GM19043 (cell line): ENCODE data around the gene GNS.

Experiments used
- ATAC-seq: cut with Tn5 transposase; IDR thresholded peaks from one replicate; pipeline ENCODE4 v1.9.1; 2021; ENCODE audit warnings: low read depth; ENCODE audit not compliant: unreplicated experiment

GNS gene

DNA sequence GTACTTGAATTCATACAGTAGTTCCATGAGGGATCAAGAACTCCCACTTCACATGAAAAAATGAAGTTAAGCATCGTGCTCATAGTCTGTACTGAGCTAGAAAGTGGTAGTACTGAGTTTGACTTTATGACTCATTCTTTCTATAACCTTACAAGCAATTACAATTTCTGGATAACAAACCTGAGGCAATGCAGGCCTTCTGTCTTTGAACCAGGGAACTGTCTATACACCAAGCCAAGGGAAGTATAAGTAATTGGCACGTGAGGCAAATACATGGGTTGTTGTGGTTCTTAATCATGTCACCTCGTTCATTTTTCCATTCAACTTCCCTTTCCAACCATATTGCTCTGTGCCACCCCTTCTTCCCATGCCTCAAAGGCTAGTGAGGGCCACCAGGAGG, 16.8 kb downstream of the GNS start:
- no peak for ATAC-seq

DNA sequence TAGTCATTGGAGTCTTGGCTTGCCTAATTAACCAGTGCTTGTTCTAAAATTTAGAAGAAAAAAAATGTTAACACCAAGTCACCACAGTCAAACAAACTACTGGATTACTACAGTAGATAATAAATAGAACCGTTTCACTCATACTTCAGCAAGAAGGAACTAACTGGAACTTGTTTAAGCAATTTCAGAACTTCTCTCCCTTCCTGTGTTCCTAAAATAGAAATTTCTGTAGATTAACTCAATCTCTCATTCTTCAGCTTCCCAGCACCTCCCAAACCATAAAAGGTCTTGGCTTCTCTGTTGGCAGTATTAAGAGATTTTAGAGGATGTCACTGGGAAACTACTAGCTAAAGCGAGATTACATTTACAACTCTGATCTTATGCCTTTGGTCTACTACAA, 18.6 kb downstream of the GNS start:
- no peak for ATAC-seq

DNA sequence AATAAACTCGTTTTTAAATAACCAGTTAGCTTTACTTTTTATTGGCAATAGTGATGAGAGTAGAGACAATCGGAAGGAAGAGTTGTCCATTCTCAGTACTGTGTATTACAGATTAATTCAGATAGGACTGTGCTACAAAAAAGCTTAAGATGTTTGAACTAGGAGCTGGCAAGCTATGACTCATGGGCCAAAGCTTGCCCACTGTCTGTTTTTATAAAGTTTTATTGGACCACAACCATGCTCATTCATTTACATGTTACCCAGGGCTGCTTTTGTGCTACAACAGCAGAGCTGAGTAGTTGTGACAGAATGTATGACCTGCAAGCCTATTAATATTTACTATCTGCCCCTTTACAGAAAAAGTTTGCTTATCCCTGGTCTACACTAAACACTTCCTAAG, 19.4 kb downstream of the GNS start:
- ATAC-seq: no peak

DNA sequence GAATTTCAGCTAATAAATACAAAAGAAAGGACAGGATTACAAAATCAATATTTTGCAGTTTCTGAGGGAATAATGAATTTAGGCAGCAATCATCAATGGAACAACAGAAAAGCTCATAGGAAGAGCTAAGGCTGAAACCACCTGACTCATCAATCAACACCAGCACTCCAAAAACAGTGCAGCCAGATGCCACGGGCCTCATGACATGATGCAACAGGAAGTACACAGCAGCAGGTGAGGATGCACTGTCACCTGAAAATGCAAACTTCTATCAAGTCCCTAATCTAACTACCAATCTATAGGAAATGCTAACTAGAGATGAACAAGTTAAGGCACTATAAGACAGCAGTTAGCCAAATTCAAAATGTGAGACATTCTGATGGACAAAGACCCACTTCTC, 21.7 kb downstream of the GNS start:
- ATAC-seq: no peak

DNA sequence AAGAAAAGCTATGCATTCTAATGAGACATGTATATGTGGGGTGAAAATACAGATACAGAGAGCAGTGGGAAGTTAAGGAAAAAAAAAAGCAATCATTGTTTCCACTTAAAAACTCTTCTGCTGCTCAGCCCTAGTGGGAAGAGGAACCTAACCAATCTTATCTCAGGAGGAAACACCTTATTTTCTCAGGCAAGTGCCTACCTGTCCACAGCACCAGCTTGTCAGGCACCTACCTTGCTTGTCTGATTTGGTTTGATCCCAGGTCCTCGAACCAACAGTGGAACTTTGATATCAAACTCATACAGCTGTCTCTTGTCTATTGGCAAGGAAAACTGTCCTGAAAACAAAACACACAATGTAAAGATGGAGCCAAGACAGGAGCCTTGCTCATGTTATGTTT, 22.4 kb downstream of the GNS start:
- ATAC-seq: no peak

DNA sequence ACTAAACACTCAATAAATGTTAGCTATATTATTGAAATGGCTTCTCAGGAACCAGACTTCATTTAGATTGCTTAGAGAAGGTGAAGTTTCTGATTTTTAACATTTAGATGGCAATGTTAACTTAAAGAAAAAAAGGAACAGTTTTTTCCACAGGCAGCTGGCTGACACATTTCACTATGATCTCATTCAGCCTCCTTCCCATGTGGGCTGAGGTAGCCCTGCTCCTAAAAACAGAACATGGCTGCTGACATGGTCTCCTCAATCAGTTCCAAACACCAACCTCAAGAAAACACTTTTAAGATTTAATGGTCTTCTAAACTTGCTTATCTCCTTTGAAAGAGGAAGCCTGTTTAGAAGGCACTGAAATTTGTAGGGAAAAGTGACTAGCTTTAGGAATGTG, 23.8 kb downstream of the GNS start:
- ATAC-seq: no peak

DNA sequence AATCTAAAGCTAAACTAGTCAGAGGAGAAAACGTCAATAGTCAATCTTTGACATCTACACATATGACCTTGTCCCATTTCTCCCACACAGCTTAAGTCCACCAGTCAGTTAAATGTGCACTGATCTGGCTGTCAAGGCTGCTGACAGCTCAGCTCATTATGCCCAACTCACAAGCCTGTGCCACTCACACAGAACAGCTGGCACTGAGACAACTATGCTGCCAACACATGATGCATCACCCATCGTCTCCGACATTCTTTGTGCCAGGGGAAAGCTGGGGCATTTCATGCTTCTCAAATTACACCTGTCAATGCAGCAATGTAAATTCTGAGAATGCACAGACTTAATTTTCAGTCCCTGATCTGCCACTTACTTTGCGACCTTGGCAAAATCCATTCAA, 25.3 kb downstream of the GNS start:
- no peak for ATAC-seq

DNA sequence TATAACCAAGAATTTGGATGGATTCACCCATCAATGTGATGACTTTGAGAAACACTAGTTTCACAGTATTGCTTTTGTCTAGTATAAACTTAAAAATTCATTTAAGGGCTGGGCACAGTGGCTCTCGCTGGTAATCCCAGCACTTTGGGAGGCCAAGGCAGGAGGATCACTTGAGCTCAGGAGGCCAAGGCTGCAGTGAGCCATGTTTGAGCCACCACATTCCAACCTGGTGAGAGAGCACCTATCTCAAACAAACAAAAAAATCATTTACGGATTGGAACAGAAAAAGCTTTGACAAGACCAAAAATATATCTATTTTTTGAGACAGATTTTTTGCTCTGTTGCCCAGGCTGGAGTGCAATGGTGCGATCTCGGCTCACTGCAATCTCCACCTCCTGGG, 27.5 kb downstream of the GNS start:
- no peak for ATAC-seq

DNA sequence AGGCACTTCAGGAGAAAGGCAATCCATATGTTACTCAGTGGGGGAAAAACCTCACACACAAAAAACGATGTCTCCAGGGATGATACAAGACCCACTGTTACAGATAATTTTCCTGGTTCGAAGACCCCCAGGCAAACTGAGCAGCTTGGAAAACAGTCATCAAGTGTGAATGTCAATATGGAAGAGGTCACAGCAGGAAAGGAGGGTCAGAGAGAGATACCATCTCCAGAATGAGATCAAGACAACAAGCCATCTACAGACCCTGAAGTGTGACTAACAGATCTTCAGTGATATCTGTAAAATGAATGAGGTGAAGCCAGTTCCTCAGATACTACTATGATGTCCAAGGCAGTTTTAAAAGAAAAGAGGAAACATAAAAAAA, 28.6 kb downstream of the GNS start:
- ATAC-seq: no peak

DNA sequence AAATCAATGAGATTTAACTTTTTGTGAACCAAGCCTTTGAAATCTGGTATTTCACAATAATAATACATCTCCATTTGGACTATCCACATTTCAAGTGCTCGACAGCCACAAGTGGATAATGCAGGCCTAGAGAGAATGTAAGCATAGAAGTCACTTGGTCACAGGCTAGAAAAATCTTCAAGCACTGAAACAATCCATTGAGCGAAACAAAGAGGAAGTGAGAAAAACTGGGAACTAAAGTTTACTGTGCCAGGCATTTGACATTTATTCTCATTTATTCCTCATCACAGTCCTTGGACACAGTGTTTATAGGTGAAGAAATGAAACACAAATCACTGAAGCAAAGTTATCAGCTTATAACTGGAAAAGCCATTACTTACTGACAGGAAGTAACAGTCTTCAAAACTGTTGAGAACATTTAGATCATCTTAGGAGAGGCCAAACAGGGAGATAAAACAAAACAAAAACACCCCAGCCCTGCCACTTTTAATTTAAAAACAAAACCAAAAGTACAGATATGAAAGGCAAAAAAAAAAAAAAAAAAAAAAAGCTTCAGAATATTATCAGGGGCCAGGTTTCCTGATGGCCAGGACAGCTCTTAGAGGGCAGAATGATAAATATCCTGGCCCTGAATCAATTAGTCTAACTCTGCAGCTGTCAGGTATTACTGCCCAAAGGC, 29.2 kb downstream of the GNS start:
- peak; percentile 78 for ATAC-seq

DNA sequence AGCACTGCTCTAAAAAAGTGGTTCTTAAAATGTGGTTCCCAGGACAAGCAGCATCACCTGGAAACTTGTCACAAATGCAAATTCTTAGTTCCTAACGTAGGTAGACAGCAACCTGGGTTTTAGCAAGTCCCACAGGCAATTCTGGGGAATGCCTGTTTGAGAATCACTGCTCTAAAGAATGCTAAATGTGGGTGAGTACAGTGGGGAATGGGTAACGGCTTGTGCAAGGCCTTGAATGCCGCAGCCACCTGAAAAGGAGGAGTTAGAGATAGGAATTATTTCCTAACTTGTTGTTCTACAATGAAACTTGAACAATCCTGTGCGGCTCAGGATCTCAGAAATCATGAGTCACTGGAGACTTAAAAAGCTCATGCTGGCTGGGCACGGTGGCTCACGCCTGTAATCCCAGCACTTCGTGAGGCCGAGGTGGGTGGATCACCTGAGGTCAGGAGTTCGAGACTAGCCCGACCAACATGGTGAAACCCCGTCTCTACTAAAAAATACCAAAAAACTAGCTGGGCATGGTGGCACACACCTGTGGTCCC, 34.9 kb downstream of the GNS start:
- no peak for ATAC-seq

DNA sequence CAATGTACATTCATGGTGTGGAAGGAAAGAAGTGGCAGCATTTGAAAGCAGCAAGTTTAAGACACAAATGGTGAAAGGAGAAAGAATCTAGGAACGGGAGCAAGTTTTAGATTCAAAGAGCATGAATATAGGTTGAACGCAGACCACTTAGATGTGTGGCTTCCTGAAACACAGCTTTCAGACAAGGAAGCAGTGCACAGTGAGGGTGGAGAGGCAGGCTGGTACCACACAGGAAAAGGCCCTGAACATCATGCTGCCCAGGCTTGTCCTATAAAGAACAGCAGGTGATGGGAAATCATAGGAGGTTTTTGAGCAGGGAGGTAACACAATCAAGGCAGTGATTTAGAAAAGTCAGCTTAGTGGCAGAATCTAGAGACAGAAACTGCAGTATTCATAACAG, 35.6 kb downstream of the GNS start:
- ATAC-seq: no peak

DNA sequence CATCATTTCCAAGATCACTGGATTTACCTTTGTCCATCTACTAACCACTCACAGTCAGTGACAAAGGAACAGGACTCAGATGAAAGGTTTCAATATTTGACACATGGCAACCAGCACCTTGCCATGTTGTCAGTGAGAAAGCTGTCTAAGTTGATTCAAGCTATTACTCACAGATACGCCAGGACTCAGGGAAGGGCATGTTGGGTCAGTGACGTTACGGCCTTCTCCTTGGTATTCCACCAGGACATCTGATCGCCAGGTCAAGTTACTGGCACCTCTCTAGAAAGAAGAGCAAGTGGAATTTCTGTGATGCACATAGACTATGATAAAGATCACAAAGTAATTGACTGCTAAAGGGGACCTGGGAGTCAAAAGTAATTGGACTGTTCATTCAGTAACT, 36.4 kb downstream of the GNS start:
- no peak for ATAC-seq

DNA sequence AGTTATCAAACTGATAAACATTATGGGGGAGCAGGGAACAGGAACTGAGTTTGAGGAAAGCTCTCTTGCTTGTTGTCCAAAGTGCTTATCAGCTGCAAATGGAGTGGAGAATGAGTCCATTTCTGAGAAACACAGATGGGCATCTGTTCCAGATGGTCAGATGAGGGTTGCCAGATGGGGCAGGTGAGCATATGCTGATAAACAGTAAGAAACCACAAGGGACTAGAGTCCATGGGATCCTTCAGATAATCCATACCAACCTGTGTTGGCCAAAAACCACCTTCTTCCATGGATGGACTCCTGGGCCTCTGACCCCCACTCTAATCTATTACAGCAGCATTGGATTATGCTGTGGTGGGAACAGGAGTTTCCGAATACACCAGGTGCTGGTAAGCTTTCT, 38.3 kb downstream of the GNS start:
- ATAC-seq: no peak

DNA sequence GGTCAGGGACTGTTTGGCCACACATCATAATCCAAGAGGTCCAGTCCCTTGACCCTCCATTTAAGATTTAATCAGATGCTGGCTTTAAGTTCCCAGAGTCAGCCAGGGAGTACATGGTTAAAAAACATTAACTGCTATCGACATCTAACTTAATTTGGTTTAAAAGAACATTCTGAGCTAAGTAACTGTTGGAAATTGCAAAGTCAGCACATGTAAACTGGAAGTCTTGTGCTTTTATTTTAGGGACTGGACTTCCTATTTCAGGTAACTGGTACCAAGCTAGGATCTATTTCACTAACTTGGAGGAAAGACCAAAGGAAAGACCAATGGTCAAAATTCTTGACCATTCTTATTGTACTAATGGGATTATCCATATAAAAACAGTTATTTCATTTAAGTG, 40.6 kb downstream of the GNS start:
- ATAC-seq: no peak

DNA sequence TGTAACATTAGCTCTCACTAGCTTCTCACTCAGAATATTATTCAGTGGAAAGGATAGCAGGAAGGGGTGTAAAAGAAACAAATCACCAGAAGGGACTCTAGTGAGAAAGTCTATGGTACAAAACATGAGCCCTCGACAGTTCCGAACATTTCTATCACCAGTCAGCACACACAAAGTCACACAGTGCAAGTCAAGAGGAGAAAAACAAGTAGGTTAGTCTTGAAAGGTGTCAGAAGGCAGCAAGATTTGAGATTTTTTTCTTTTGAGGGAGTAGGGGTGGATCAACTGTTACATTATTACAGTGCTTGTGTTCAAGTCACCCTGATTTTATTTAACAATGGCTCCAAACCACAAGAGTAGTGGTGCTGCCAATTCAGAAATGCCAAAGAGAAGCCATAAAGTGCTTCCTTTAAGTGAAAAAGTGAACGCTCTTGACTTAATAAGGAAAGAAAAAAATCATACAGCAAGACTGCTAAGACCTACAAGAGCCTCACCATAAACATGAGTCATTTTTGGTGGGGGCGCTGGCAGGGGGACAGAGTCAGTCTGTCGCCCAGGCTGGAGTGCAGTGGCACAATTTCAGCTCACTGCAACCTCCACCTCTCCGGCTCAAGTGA, 42.3 kb downstream of the GNS start:
- no peak for ATAC-seq

DNA sequence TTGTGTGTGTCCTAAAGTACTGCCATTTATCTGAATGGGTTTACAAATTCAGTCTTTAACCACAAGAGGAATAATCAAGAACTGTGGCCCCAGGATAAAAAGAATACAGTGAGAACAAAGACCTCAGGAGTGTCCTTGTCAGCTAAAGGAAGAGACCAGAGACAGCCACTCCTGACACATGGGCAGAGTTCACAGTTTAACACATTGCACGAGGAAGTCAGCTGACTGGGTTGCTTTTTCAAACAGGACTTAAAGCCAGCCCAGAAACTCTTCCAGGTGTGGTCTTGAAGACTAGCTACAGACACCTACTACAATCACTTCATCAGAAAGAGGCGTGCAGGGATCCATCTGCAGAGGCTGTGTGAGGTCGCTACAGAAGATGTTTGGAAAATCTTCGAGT, 42.8 kb downstream of the GNS start:
- no peak for ATAC-seq

DNA sequence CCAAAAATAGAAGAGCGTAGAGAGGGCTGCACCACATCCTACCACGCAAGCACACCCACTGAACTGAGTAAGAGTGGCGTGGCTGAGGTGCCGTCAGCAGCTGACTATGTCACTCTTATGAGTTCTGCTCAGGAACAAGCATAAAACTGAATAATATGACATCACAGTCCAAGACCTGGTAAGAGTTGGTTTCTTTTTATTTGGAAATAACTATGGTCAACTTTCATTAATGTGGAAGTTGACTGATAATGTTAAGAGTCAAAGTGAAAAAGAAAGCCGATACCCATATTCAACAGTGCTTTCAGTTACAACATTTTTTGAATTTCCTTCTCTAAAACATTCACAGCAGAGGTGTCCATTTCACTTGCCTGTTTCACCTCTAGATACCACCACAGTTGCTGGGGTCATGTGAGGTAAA, 44.6 kb downstream of the GNS start:
- ATAC-seq: peak; percentile 84

DNA sequence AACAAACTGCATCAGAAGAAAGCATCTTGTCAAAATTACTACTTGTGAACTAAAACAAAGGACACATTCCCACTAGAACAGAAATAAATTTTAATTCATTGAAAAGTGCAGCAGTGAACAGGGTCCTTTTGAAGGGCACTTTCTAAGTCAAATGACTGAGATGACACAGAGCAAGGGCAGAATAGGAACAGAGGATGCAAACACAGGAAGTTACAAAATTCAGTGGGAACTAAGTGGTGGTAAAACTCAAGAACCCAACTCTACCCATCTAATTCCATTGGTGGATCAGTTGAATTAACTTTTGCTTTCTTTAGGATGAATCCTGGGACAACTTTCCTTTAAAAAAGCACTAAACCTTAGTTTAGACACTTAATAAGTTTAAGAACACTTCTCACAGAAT, 45.8 kb downstream of the GNS start:
- no peak for ATAC-seq

DNA sequence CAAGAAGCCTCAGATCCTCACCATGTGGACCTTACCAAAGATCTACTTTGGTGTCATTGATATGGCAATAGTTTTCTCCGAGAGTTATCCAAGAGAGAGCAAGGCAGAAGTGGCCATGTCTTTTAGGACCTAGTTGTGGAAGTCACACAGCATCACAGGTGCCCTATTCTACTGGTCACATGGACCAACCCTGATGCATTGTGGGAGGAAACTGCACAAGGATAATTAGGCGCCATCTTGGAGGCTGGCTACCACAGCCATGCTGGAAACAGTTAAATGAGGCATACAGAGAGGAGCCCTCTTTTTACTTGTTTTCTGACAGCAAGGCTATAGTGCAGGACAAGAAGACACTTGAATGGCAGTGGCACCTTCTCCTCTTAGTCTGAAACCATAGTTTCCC, 49.8 kb downstream of the GNS start:
- ATAC-seq: no peak

DNA sequence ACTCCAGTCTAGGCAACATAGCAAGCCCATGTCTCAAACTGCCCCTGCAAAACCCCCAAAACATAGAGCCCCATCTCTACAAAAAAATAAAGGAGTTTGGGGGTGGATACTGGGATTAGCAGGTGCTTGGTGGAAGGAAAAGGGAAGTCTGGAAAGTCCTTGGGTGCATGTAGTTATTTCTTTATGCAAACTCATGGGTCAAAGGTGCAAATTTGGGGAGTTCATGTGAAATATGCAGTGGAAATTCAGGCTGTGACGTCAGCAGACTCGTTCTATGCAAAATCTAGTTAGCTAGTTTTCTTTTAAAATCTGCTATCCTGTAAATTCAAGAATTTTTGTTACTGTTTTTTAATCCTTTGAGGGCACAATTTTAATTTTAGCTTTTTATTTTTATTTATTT, 51.3 kb downstream of the GNS start:
- ATAC-seq: no peak

DNA sequence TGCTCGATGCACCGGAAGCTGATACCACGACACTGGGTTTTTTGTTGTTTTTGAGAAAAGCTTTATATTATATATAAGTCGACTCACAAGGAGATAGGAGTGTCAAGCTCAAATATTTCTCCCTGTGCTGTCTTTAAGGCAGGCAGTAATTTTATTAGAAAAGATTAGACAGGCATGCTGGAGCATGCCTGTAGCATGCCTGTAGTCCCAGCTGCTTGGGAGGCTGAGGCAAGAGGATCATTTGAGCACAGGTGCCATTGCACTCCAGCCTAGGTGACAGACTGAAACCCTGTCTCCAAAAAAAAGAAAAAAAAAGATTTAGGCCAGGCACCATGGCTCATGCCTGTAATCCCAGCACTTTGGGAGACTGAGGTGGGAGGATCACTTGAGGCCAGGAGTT, 51.8 kb downstream of the GNS start:
- ATAC-seq: no peak

DNA sequence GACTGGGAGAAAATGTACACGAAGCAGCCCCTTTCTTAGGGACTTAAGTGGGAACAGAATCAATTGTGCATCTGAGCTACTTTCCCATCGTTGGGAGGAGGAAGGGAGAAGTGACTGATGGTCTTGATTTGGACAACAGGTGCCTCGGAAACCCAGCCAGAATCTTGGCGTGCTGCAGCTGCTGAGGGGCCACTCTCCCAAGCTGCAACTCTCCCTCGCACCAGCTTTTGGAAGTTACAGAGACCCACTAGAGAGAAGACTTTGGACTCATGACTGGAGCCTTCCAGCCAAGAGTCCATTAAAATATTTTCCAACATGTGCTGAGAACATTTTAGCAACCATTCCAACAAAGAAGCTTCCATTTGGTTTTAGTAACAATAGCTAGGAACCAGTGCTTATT, 52.3 kb downstream of the GNS start:
- no peak for ATAC-seq
